Upper lobe of right lung (tissue), 1 donor: ENCODE measurements around the gene MCAM. TPM values are rescaled to one million over a fixed set of nuclear protein-coding genes. Genes with fewer than 3 reads are reported as not detected.

Experiments
- ATAC-seq: fragments of 200-7000 bp; cut with Tn5 transposase; one replicate; pipeline ENCODE4 v1.9.1; 2020; ENCODE audit warnings: mild to moderate bottlenecking, moderate library complexity
- DNase-seq: peaks from one replicate; pipeline ENCODE4 v3.0.0-alpha.2; 2020
- H3K27ac ChIP-seq: fragments of 200-600 bp; one replicate; pipeline ENCODE4 v1.8.0; 2022
- H3K27me3 ChIP-seq: fragments of 200-600 bp; one replicate; pipeline ENCODE4 v1.8.0; 2022; ENCODE audit warnings: mild to moderate bottlenecking
- H3K36me3 ChIP-seq: fragments of 200-600 bp; one replicate; pipeline ENCODE4 v1.8.0; 2022
- H3K4me1 ChIP-seq: fragments of 200-600 bp; one replicate; pipeline ENCODE4 v1.8.0; 2022
- H3K4me3 ChIP-seq: fragments of 200-600 bp; one replicate; pipeline ENCODE4 v1.8.0; 2022; ENCODE audit warnings: mild to moderate bottlenecking
- H3K9me3 ChIP-seq: fragments of 200-600 bp; one replicate; pipeline ENCODE4 v1.8.0; 2022
- intact Hi-C: fragments of 100-400 bp; cut with DNase I; formaldehyde crosslinking; loops from one replicate; pipeline ENCODE4 v1.11.0; 2022
- total RNA-seq: library from RNA; stranded (reverse); fragmentation: NEBNext Ultra II Directional; extraction: Animal tissue kit (Norgen Biotek cat#: 25700); gene quantifications from one replicate; pipeline ENCODE4 v1.2.1, GENCODE V29; 2021
- TF ChIP-seq, protein P1 (sequence below): fragments of 200-600 bp; IDR thresholded peaks from one replicate; pipeline ENCODE4 v1.8.0; 2022; ENCODE audit warnings: antibody characterized with exemption
- donor health status: DM: no; HTN: yes; CAD: no; lungs with severe emphysema.

The MCAM gene
- total RNA-seq, 1 donor from 2014 or later = 134 TPM

DNA sequence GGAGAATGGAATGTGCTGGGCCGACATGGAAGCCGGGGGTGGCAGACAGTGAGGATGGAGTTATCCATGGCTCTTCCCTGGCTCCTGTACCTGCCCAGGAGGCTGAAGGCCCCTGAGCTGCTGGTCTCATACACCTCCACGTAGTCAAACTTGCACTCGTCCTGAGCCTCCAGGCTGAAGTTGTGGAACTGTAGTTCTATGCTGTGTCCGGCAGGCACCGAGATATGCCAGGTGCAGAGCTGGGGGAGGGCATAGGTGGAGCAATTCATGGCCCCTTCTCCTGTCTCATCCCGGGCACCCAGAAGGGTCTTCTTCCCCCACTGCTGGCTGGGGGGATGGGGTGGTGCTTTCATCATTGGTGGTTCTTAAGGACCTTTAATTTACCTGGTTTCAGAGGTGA is 26.8 kb upstream of the MCAM start:
- H3K36me3 ChIP-seq = no peaks in the 10 kb centered on the region
- peaks cover 11% of the 10 kb centered on the region for H3K4me1 ChIP-seq
- H3K27me3 ChIP-seq = peaks cover 18% of the 10 kb centered on the region
- no peak overlapping the region for H3K27ac ChIP-seq
- no peak for DNase-seq
- TF ChIP-seq, protein P1, sequence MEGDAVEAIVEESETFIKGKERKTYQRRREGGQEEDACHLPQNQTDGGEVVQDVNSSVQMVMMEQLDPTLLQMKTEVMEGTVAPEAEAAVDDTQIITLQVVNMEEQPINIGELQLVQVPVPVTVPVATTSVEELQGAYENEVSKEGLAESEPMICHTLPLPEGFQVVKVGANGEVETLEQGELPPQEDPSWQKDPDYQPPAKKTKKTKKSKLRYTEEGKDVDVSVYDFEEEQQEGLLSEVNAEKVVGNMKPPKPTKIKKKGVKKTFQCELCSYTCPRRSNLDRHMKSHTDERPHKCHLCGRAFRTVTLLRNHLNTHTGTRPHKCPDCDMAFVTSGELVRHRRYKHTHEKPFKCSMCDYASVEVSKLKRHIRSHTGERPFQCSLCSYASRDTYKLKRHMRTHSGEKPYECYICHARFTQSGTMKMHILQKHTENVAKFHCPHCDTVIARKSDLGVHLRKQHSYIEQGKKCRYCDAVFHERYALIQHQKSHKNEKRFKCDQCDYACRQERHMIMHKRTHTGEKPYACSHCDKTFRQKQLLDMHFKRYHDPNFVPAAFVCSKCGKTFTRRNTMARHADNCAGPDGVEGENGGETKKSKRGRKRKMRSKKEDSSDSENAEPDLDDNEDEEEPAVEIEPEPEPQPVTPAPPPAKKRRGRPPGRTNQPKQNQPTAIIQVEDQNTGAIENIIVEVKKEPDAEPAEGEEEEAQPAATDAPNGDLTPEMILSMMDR = no peak
- no peak overlapping the region for H3K4me3 ChIP-seq
- H3K9me3 ChIP-seq = no peaks in the 10 kb centered on the region
- ATAC-seq = no peak
- intact Hi-C loops = no loop called here

DNA sequence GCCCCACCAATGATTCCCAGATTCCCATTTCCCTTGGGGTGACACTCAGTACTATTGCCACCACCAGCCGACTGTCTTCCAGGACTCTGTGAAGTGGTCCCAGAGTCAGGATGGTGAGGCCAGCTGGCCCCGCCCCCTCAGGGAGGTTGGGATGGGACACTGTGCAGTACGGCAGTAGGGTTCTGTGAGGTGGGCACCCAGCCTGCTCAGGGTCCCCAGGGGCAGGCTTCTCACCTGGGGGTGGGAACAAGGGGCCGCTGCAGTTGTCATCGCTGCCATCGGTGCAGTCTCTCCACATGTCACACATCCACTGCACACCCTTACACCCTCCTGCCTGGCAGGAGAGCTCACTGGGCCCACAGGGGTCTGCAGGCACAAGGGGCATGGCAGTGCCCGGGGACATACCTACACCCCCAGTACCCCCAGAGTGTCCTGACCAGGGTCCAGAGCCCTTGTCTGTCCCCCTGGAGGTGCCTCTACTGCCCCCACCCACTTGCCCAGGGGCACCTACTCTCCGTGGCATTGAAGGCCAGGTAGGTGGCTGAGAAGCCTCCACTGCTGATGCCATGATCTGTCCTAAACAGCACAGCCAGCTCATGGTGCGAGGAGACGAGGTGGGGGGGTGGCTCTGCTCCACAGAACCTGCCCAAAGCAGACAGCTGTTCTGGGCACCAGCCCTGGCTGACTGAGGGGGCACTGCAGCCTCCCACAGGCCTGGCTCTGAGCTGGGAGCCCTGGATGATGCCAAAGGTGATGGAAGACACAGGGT is 25.6 kb upstream of the MCAM start:
- DNase-seq (no peak), ATAC-seq (no peak)
- H3K27ac ChIP-seq = no peak overlapping the region
- intact Hi-C loops = no loop called here
- H3K9me3 ChIP-seq = no peaks in the 10 kb centered on the region
- no peaks in the 10 kb centered on the region for H3K36me3 ChIP-seq
- TF ChIP-seq, protein P1 = no peak
- peaks cover 21% of the 10 kb centered on the region for H3K4me1 ChIP-seq
- peaks cover 18% of the 10 kb centered on the region for H3K27me3 ChIP-seq
- no peak overlapping the region for H3K4me3 ChIP-seq

DNA sequence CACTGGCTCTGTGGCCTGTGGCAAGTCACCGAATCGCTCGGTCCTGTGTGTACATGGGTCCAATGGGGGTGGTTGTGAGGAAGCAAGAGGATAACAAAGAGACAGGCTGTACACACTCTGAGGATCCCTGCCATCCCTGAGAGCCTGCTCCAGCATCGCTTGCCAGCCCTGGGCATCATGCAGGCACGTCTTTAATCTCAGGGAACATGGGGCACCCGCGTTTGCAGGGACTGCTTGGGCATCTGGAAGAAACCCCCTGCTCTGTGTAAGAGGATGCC is 25.0 kb upstream of the MCAM start:
- Histone ChIP-seq H3K9me3 (no peaks in the 10 kb centered on the region), H3K36me3 (peaks cover 2% of the 10 kb centered on the region), H3K4me3 (no peak overlapping the region), H3K4me1 (peaks cover 22% of the 10 kb centered on the region), H3K27ac (no peak overlapping the region), H3K27me3 (peaks cover 18% of the 10 kb centered on the region)
- ATAC-seq (no peak), DNase-seq (no peak)
- TF ChIP-seq, protein P1 = no peak
- intact Hi-C loops = no loop called here

DNA sequence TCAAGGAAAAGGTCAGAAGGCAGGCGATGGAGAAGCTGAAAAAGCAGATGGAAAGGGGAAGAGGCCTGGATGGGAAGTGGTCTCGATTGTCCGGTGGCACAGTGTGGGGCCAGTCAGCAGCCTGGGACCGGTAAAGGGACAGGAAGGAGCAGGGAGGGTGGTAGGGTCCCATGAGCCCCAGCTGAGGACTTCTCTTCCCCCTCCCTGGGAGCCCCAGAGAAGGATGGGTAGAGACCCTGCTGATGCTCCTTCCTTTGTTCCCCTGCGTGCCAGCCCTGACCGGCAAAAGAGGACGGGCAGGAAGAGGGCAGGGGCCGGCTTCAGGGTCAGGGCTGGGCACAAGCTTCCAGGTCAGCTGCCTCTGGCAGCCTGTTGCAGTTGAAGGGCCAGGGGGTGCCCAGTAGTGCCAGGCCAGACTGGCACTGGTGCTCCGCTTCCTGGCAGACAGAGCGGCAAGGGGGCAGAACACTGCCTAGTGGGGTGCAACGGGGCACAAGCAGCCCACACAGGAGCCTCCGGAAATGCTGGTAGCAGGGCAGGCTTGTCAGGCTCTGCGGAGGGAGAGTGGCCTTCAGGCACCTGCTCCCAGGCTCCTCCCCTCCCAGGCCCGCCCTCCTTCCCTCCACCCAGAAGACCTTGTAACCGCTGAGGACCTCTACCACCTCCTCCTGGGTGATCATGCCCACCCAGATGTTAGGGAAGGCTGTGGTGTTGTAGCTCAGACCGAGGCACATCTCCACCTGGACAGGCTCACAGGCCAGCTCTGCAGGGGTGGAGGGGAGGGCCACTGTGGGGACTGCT is 24.5 kb upstream of the MCAM start:
- H3K36me3 ChIP-seq = peaks cover 7% of the 10 kb centered on the region
- DNase-seq = no peak

DNA sequence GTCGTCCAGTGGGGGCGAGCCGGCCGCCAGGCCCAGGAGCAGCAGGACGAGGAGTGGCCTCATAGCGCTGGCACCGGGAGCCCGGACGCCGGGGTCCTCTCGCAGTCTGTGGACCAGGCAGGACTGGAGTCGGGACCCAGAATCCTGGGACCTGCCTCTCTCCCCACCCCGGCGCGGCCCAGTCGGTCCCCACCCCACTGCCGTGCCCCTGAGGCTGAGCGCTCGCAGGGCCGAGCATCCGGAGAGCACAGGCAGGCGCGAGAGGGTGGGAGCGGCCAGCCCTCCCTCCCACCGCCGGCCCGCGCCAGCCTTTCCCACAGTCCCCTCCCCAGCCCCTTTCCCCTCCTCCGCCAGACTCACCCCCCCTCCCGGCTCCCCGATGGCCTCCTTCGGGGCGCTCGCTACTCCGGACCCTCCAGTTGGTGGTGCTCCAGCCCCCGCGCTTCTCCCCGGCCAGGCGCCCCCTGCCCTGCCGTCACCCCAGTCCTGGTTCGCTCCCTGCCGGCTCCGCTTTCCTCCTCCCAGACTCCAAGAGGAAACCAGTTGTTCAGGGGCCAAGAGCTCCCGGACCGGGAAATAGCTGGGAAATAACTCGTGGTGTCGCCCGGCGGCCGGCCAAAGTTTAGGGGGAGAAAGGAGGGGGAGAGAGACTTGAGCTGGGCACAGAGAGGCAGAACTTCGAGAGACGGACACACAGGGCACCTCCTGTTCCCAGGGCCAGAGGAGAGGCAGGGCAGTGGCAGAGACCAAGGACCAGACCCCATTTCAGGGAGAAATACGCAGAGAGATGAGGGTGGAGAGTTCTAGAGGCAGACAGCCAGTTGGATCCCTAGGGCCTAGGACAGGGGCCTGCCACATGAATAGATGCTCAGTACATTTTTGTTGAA is 23.6 kb upstream of the MCAM start, which contains the start of gene C1QTNF5:
C1QTNF5 (minus strand) TSS at position 549 of the 887 bp plus-strand sequence; CDS start at position 63, 486 bp downstream.
- Histone ChIP-seq H3K27me3 (peaks cover 18% of the 10 kb centered on the region), H3K4me3 (peak within 1 kb of the TSS; percentile 54), H3K27ac (peak within 1 kb of the TSS; percentile 85), H3K9me3 (no peaks in the 10 kb centered on the region), H3K36me3 (peaks cover 8% of the 10 kb centered on the region), H3K4me1 (peaks cover 24% of the 10 kb centered on the region)
- peak; percentile 88 for DNase-seq
- peak; percentile 37 for ATAC-seq
- TF ChIP-seq, protein P1 = no peak
- intact Hi-C loops = no loop called here

More for the DNA sequence above, 24.5 kb upstream of the MCAM start:
- Histone ChIP-seq H3K27ac (peak overlapping the region; percentile 85), H3K4me1 (peaks cover 22% of the 10 kb centered on the region), H3K9me3 (no peaks in the 10 kb centered on the region), H3K4me3 (peak overlapping the region; percentile 54), H3K27me3 (peaks cover 18% of the 10 kb centered on the region)
- TF ChIP-seq, protein P1 = no peak
- no peak for ATAC-seq
- intact Hi-C loops = no loop called here
